ENCODE measurements around the gene PARD6A.
"Not testable (repeated sequence)": the region's sequence is repeated elsewhere in the genome, so short reads cannot be mapped to it uniquely, and the experiment has no call there.

The PARD6A gene

DNA sequence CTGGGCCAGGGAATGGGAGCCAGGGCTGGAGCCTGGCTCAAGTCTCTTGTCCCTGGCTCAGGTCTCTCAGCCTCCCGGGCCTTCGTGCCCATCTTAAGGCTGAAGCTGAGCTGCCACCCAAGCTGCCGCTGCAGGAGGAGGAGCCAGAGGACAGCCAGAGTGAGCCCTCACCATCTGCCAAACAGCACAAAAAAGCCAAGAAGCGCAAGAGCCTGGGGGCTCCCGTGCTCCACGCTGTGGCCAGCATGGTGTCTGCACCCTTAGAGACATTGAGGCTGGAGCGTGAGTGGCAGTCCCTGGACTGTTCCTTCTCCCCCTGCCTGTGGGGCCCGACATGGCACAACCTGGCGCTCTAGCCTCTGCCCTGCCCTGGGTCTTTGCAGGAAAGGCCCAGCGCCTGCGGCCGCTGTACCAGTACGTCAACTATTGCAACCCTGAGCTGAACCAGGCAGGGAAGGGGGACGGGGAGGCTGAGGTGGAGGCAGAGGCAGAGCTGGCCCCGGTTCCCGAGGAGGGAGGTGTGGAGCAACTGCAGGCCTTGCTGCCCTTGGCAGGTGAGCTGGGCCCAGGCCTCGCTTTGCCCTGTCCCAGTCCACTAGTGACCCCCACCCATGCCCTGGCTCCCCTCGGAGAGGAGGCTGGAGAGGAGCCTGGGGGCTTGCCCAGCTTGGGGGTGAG lies 7.2 kb downstream of the PARD6A start:
- peak; percentile 99 for DNase-seq (ENCODE audit: low spot score)

- DNase-seq (ENCODE audit: low spot score) = no peak
These were observed 7.9 kb downstream of the PARD6A start for GRCh38 chr16:67668495-67669157.

- no peak for DNase-seq (ENCODE audit: low spot score)
These were observed 8.8 kb downstream of the PARD6A start for GRCh38 chr16:67669499-67670101.

GRCh38 chr16:67672306-67672705 lies 11.5 kb downstream of the PARD6A start:
- DNase-seq (ENCODE audit: low spot score) = no peak

DNA sequence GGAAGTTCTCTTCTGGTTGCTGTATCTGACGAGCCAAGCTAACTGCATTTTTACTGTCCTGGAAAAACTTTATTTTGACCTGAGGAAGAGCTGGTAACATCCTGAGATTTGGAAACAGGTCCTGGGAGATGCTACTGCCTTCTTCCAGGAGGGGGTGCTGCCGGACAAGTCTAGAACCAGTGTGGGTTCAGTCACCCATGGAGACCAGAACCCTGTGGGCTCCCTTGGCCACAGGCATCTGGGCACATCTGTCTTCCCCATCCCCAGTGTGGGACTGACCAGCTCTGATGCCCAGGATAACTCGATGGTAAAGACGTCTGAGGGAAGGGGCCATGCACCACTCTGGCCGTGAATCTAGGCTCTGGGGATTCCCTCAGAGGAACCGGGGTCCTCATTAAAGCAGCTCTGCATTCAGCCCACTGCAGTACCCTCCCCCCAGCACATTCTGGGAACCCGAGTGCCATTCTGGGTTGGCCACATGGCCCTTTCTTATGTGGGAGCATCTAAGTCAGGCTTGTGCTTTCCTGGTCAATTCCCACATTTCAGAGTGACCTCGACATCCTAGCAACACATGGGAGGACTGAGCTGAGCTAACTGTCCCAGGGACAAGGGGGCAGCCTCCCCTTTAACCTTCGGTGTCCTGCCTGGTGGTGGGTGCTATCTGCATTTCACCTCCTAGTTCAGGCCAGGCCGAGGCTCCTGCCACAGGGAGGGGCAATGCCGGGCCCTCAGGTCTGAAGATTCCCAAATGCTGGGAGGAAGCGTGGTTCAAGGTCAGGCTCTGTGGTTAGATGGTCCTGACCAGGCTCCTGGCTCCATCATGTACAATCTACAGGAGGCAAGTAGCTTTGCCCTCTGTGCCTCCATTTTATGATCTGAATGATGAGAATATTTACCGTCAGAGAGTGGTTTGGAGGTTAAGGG lies 12.2 kb downstream of the PARD6A start:
- DNase-seq (ENCODE audit: low spot score) = peak; percentile 85

DNA sequence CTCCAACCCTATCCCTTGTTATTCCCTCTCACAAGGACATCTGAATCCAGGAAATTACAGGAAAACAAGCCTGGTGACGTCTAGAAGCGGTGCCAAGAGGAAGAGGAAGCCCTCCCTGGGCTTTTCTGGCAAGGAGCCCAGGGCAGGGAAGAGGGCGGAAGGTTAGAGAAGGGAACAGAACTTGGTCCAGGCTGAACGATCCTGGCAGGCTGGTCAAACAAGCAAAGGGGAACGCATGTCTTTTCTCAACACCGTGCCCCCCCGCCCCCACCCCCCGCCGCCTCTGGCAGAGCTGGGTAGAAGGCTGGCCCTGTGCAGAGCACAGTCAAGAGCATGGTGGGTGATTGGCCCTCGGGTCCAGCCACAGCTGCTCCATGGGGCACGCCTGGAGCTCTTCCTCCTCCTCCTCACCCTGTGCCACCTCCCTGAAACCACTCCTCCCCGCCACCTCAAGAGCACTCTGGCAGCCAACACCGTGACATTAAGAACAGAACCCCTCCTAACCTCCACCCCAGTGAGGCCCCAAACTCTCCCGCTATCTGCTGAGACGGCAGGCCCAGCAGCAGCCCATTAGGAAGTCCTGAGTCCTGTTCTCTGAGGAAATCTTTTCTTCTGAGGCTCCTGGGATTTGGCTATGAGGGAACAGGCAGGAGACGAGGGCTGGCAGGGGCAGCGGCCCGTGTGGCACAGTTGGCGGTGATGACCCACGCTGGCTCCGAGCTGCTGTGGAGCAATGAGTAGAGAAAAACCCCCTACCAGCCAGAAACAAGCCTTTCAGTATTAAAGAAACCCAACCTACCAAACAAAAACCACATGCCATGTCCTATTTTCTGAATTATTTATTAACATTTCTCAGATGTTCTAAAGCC lies 13.2 kb downstream of the PARD6A start:
- no peak for DNase-seq (ENCODE audit: low spot score)

DNA sequence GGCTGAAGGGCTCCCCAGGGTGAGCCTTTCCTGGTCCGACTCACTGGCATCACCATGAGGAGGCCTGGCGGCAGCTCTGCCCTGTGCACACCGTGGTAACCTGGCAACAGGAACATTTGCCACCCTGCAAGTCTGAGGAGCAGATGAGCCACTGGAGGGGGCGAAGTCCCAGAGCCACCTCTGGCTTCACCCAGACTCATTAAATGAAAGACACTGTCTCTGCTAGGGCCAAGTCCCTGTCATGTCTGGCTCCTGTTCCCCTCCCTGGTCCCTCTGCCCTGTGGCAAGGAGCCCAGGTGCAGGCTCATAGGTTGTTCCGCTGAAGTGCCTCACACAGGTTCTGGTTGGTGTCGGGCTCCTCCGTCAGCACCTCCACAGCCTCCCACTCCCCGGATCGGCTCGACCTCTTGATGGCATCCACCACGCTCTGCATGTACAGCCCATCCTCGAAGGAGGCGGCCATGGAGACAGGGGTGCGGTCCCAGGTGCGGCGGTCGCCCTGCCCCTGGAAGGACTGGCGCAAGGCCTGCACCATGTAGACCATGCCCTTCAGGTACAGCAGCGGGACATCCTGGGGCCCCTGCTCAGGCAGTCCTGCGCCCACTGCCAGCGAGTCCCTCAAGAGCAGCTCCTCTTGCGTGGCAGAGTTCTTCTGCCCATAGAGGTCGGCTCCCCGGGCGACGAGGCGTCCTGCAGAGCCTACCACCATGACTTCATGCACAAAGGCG lies 14.3 kb downstream of the PARD6A start:
- DNase-seq (ENCODE audit: low spot score) = no peak

DNA sequence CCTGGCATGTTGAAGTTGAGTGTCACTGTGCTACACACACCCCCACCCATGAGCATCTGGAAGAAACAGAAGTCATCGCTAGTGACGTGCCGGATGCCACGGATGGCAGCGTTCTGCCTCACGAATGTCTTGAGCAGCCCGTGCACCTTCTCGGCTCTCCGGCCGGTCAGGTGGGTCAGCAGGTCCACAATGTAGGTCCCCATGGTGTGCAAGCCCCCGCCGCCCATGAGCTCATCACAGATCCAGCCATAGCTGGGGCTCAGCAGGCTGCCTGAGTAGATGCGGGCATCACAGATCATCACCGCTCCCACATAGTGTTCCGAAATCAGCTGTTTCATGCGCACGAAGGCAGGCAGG lies 14.8 kb downstream of the PARD6A start:
- no peak for DNase-seq (ENCODE audit: low spot score)

DNA sequence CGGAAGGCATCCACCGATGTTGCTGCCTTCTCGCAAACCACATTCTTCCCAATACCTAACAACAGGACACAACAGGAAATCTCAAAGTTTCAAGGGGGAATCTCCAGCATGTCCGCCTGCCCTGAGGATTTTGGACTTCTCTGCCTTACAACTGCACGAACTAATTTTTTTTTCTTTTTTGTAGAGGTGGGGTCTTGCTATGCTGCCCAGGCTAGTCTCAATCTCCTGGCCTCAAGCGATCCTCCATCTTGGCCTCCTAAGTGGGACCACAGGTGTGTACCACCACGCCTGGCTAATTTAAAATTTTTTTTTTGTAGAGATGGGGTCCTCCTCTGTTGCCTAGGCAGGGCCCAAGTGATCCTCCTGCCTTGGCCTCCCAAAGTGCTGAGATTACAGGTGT lies 15.2 kb downstream of the PARD6A start:
- DNase-seq (ENCODE audit: low spot score) = no peak

DNA sequence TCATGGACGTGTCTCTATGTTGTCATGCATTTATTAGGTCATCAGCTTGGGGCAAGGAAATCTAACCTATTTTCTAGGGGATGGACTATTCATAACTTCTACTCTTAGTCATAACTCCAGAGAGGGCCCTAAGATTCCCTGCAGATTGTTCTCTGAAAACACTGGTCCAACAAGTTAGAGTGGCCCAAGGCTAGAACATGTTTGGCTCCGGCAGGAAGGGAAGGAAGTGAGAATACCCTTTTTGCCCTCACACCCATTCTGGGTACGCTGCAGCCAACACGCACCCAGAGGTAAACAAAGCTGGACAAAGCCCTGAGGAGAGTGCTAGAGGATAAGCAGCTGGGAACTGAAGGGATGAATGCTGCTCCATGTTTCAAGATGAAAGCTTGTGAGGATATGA lies 15.8 kb downstream of the PARD6A start:
- DNase-seq (ENCODE audit: low spot score) = no peak

GRCh38 chr16:67676939-67677338 lies 16.2 kb downstream of the PARD6A start:
- no peak for DNase-seq (ENCODE audit: low spot score)

DNA sequence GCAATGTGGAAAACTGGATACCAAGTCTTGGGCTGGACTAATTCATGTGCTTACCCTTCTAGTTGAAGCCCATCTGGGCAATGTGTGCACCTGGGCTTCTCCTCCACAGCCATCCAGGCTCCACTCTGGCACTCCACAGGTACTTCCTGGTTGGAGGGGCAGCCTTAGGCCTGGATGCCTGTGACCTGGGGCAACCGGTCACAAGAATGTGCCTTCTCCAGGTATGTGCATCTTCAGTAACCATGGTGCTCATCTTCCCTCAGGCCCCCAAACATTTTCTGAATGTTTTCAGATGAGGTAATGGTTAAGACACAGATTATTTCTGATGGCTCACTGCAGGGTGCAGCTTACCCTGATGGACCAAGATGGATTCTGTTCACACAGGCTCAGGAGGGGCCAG lies 17.0 kb downstream of the PARD6A start:
- no peak for DNase-seq (ENCODE audit: low spot score)

DNA sequence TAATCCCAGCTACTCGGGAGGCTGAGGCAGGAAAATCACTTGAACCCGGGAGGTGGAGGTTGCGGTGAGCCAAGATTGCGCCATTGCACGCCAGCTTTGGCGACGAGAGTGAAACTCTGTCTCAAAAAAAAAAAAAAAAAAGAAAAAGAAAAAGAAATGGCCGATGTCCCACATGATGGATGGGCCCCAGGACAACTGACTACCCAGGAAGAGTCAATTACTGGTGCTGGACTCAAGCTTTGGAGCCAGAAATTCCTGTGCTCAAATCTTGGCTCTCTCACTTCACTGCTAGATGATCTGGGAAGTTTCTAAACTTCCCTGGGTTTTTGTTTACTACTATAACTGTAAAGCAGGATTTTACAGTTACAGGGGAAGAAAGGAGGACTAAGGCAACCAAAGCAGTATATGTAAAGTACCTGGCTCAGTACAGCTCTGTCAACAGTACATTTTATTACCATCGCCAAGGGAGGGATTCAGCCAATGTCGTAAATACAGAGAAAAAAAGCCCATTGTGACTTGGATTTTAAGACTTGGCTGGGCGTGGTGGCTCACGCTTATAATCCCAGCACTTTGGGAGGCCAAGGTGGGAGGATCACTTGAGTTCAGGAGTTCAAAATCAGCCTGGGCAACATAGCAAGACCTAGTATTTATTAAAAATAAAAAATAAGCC lies 17.7 kb downstream of the PARD6A start:
- DNase-seq (ENCODE audit: low spot score) = no peak

DNA sequence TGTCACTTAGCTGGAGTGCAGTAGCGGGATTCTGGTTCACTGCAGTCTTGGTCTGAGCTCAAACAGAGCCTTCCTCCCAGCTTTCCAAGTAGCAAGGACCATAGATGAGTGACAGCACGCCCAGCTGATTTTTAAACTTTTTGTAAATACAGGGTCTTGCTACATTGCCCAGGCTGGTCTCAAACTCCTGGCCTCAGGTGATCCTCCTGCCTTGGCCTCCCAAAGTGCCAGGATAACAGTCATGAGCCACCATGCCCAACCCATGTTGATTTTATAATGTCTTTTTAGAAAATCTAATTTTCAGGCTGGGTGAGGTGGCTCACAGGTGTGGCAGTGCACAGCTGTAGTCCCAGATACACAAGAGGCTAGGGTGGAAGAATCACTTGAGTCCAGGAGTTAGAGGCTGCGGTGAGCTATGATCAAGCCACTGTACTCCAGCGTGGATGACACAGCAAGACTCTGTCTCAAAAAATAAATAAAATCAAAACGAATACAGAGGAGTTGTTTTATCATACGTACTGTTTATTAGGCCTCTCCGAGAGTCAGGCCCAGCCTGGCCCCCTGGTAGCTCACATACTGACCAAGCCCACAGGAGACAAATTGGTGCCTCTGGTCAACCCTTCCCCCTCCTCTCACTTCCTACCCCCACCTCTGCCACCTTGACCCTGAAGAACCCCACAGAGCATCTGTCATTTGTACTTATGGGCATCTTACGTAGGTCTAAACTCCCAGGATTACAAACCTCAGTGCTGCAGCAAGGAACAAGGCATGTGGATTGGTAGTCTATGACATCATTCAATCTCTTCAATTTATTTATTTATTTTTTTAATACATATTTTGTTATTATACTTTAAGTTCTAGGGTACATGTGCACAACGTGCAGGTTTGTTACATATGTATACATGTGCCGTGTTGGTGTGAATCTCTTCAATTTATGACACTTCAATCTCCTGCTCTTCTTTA lies 19.5 kb downstream of the PARD6A start:
- DNase-seq (ENCODE audit: low spot score) = no peak

GRCh38 chr16:67683767-67684166 lies 23.0 kb downstream of the PARD6A start:
- DNase-seq (ENCODE audit: low spot score) = no peak

DNA sequence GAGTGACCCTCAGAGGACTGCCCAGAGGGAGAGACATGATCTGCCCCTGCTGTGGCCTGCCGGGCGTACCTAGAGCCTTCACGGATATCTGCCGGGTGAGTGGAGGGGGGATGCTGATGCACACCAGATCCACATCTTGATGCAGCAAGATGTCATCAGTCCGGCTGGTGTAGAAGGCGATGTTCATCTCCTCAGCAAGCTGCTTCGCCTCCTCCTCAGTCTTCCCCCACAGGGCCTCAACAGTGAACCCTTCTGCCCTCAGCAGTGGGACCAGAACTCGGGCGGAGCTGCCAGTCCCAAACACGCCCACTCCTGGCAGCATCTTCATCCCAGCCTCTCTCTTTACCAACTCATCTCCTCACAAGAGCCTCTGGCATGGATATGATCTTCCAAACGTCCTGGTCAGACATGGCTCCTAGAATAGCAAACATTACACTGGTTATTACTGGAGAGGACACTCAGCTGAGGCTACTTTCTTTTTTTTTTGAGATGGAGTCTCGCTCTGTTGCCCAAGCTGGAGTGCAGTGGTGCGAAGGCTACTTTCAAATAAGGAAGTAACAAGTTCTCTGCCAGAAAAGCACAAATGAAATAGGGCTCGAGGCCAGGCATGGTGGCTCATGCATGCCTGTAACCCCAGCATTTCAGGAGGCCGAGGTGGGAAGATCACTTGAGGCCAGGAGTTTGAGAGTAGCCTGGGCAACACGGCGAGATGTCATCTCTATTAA lies 24.8 kb downstream of the PARD6A start:
- peak; percentile 65 for DNase-seq (ENCODE audit: low spot score)

DNA sequence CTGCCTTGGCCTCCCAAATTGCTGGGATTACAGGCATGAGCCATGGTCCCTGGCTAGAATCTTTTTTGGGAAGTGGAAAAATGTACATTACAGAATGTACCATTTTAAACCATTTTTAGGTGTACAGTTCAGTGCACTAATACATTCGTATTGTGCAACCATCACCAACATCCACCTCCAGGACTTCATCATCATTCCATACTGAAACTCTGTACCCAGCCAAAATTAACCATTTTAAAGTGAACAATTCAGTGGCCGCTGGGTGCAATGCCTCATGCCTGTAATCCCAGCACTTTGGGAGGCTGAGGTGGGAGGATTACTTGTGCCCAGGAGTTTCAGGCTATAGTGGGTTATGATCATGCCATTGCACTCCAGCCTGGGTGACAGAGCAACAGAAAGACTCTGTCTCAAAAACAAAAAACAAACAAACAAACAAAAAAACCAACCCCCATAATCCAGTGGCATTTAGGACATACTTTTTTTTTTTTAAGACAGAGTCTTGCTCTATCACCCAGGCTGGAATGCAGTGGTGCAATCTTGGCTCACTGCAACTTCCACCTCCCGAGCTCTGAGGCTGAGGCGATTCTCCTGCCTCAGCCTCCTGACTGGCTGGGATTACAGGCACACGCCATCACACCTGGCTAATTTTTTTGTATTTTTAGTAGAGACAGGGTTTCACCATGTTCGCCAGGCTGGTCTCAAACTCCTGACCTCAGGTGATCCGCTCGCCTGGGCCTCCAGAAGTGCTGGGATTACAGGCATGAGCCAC lies 32.9 kb downstream of the PARD6A start:
- DNase-seq (ENCODE audit: low spot score) = not testable (repeated sequence)

- DNase-seq (ENCODE audit: low spot score) = no peak
These were observed 33.9 kb downstream of the PARD6A start for GRCh38 chr16:67694611-67695010.

All from NAMALWA (cell line).